Stimulated activated CD8-positive, alpha-beta memory T cell treated with anti-CD3 and anti-CD28 coated beads, Interleukin-4, amount 100 ng/mL, for 48 hours (primary cell): ENCODE results near the gene MGRN1.

Experiments used
- DNase-seq: peaks from one replicate; pipeline ENCODE4 v3.0.0-alpha.2; 2020

Gene MGRN1

DNA sequence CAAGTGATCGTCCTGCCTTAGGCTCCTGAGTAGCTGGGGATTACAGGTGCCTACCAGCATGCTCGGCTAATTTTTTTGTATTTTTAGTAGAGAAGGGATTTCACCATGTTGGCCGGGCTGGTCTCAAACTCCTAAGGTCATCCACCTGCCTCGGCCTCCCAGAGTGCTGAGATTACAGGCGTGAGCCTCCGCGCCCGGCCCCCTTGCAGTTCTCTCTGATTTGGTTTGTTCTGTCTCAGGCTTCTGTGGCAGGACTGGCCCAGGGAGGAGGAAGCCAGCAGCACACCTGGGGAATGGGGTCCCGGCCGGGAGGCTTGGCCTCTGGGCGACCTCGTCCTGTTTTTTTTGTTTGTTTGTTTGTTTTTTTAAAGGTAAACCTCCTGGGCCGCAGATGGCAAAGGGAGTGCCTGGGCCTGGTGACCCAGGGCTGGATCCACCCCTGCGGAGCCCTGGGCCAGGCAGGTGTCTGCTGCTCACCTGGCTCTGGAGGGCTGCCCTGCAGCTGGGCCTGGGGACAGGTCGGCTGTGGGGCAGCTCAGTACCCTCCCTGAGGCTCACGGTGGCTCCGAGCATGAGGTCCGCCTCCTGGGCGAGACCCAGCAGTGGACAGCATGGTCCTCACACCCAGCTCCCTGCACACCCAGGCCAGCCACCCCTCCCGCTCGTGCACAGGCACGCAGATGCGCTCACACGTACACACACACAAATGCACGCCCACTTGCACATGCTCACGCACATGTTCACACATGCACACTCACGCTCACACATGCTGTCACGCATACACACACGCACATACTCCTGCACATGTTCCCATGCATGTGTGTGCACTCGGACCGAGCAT is 65.5 kb downstream of the MGRN1 start:
- DNase-seq, result no peak

DNA sequence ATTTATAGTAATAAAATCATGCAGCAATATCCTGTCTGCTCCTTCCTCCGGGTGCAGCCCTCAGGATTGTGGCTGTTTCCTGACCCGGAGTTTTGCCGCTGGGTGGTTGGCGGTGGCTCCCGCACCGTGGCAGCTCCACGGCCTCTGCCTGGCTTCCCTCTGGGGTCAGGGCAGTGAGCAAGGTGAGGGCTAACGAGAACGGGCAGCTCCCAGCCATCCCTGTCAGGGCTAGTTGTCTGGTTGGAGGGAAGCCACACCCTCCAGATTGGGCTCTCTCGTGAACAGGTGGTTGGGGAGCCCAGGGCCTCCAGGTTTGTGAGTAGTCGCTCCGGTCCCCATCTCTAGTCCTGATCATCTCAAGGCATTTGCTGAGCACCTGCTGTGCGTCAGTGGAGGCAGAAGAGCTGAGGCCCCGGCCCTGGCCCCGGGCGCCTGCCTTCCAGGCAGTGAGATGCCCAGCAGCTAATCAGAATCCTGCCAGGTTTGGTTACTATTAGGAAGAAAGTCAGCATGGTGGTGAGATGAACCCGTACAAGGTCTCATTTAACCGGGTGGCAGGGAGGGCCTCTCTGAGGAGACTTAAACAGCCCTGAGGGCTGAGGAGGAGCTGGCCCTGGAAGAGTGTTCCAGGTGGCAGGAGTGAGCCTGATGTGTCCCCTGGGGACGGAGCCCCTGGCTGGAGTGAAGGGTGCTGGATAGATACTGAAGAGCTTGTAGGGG is 66.5 kb downstream of the MGRN1 start:
- no peak for DNase-seq

DNA sequence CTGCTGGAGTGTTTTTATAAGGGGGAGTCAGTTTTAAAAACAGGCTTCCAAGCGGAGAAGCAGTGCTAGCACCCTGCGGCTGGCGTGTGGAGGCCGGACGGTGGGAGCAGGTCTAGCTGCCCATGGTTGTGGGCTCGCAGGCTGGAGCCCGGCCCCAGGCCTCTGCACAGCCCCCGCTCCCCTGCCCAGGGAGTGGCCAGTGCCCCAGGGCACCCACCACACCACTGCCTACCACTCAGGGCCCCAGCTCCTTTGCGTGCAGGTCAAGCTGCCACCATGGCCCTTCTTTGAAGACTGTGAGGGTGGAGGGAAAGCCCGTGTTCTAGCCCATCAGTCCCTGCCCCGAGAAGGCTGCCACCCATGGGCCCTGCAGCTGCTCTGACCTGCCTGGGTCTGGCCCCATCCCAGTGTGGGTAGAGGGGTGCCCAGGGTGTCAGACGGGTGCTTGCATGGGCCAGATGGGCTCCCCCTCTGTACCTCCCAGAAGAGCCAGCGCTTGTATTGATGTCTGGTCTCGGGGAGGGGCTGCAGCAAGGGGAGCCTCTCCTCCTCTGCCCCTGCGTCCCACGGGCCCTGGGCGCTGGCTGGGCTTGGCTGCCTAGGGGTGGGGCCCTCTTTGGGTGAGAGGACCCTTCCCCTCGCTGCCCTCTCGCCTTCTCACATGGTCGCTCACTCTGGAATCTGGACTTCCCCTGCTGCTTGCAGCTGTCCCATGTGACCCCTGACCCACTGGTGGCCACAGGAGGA is 67.2 kb downstream of the MGRN1 start:
- DNase-seq, result no peak

DNA sequence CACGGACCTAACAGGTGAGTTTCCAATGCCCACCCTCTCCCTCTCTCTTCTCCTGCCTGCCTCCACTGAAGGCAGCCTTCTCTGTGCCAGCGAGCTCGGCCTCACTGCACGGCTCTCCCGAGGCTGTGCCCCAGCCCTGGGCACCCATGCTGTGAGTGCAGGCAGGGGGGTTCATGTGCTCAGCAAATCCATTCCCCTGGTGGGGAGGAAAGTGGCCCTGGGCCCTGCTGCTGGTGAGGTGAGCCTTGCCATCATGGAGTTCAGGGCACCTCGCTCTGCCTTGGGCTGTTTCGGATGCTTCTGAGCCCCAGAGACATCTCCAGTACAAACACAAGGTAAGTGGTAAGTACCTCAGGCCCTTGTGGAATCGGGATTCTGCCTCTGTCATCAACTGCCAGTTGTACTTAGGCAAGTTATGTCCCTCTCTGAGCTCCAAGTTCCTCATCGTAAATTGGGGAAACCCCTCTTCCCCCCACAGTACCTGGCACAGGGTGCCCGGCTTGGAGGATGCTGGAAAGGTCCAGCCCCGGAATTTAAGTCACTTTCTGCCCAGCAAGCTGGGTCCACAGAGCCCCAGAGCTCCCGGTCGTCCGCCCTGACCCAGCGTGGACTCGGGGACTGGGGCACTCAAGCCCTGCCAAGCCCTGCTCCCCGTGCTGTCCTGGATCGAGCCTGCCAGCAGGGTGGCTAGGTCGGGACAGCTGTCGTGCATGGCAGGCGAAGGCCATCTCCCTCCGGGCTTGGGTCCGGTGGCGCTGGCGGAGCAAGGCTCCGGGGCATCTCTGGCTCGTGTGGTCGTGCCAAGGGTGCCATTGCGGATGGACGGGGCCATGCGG is 68.1 kb downstream of the MGRN1 start:
- no peak for DNase-seq

DNA sequence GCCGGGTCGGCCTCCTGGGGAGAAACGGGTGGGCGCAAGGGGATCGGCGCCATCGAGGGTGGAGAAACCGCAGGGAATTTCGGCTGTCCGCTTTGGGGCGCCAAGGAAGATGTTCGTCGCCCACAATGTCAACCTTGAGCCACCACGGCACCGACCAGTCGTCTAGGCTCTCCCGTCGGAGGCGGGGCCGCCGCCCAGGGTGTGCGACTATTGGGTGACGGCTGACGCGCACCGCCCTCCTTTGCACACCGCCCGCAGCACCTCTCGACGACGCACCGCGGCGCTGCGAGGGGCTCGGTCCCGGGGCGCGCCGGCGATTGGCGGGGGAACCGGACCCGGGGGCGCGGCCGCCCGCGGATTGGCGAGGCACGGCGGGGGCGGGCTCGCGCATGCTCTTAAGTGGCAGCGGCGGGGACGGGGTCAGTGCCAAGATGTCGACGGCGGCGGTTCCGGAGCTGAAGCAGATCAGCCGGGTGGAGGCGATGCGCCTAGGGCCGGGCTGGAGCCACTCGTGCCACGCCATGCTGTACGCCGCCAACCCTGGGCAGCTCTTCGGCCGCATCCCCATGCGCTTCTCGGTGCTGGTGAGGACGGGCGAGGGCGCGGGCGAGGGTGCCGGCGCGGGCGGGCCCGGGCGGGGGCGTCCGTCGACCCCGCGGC is 68.8 kb downstream of the MGRN1 start, which contains the start of gene NUDT16L1:
Gene NUDT16L1, plus strand, starts transcription at position 267 of the 660 bp plus-strand sequence. Its CDS starts 165 bp downstream, at position 432.
- peak; percentile 97 for DNase-seq

DNA sequence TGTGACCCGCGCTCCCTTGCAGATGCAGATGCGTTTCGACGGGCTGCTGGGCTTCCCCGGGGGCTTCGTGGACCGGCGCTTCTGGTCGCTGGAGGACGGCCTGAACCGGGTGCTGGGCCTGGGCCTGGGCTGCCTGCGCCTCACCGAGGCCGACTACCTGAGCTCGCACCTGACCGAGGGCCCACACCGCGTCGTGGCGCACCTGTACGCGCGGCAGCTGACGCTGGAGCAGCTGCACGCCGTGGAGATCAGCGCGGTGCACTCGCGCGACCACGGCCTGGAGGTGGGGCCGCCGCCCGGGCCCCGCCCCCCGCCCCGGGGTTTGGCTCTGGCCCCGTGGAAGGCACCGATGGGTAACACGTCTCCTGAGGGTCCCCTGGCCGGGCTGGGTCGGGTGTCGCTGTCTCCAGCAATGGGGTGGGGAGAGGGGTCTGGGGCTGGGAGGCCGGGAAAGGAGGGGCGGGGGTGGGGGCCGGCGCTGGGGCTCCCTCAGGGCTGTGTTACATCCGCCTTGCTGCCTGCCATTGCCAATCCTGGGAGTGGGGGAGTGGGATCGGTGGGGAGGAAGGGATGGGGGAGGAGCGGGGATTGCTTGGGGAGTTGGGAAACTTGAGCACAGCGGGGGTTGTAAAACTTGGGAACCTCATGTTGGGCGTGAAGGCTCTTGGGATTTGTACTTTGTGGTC is 69.5 kb downstream of the MGRN1 start:
- peak; percentile 59 for DNase-seq

DNA sequence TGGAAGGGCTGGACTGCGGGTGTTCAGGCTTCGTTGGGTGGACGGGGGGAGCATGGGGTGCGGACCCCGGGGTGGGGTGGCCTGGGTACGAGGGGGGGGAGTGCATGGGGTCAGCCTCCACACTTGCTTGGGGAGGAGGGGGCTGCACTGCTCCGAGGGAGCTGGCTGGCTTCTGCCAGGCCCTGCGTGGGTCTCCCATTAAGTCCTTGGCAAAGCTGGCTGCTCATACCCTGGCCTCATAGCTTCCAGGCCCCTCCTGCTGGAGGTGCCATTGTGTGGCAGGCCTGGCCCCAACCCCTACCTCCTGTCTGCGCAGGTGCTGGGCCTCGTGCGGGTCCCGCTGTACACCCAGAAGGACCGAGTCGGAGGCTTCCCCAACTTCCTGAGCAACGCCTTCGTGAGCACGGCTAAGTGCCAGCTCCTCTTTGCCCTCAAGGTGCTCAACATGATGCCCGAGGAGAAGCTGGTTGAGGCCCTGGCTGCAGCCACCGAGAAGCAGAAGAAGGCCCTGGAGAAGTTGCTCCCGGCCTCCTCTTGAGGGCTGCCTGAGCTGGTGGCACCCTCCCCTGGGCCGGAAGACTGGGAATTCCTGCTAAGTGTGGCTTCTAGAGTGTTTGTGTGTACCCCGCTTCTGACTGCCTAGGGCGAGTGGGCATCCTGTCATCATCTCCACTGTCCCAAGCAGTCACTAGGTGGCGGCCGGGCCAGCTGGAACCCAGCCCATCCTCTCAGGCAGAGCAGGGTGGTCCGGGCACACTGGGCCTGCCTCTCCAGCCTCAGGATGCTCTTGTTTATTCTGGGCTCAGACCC is 70.2 kb downstream of the MGRN1 start:
- DNase-seq, result no peak

DNA sequence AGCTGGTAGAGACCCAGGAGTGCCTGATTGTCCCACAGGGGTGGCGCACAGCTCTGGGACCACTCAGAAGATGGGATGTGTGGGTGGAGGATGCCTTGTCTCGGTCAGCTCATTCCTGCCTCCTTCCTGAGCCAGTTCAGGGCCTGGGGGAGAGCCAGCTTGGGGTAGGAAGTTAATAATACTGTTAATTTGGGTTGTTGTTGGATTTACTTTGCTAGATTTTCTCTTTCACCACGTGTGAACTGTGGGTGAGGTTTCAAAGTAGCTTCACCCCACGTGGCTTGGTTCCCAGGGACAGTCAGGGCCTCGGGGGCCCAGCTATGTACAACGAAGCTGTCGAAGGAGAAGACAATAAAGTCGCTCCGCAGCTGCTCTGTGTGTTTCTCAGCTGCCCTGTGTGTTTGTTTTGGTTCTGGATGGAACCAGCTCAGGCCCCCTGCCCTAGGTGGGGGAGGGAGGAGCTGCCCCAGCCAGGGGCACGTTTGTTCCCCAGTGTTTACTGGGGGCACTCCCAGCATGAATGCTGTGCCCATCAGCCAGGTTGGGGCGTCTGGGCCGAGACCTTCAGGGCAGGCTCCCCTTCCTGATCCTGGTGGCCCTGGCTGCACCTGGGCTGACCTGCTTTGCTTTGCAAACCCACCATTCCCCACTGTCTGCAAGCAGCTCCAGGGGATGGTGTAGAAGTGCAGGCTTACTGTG is 71.0 kb downstream of the MGRN1 start:
- DNase-seq, result no peak

DNA sequence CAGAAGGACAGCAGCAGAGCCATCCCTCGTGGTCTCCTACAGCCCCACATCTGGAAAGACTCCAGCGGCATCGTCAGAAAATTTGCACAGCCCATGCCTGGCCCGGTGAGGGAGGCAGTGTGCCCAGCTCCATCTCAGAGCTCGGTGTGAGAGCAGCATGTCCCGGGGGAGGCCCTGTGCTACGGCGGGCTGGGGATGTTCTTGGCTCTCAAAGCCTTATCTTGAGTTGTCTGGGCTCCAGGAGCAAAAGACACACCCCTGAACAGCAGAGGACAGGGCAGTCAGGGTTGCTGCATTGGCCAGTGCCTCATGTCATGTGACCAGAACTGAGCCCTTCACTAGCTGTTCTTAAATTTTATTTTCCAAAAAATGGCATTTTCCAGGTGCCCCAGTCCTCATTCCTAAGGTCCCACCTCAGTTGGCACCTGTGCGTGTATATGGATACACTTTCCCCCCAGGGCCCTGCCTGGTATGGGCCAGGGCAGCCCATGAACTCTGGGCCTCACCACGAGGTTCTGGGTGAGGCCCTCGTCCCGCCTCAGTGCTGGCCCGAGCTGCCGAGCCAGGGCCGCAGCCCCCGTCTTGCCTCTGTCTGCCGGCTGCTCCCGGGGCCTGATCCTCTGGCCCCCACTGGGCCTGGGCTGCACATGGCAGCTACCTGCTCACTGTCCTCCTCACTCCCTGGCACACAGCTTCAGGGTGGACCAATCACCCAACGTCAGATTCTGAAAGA is 71.7 kb downstream of the MGRN1 start:
- DNase-seq, result no peak

DNA sequence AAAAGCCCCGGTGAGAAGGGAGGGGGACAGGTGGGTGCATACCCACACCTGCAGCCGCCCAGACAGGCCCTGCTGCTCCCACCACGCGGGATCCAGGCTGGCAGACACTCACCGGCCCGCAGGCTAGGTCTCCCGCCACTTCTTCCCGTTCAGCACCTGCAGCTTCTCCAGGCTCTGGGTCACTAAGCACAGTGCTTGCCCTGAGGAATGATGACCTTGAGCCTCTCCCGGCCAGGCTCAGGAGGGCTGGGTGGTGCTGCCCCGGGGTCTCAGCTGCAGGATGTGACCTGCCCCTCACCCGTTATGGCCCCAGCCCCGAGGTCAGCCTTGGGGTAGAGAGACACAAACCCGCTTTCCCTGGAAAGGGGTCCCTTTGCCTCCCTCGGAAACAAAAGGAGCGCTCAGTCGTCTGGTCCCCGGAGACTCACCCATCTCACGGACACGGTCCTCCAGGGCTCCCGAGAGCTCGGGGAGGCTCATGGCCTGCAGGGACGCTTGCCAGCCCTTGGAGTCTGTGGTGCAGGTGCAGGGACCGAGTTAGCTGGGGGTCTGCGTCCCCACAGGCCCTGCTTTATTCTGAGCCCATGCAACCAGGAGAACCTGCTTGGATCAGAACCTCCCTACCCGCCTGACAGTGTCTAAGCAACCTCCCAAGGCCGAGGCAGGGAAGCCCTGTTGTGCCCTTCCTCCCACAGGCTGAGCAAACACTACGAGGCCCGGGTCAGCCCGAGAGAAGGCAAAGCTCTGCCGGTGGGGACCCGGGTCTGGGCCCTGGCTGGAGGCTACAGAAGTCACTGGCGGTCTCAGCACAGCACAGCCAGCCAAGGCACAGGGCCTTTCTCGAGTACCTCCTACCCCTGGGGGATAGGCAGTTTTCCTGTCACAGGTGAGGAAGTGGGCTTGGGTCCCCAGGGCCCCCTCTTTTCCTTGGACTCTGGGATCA is 72.5 kb downstream of the MGRN1 start:
- DNase-seq, result no peak

DNA sequence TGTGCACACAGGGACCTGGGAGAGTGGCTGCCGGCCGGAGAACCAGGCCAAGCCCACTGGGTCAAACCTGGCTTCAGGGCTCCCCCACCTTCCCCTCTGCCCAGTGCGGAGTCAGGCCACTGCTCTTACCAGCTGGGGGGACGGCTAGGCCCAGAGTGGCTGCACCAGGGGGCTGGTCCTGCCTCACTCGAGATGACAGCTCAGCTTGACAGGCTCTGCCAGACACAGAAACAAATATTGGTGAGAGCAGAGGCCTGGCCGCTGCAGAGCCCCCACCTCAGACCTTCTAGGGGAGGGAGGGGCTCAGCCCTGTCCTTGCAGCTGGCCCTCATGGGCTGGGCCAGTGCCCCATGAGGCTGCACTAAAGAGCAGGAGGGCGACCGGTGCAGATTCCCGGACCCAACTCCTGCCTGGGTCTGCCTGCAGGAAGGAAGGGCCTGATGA is 73.2 kb downstream of the MGRN1 start:
- DNase-seq, result no peak

DNA sequence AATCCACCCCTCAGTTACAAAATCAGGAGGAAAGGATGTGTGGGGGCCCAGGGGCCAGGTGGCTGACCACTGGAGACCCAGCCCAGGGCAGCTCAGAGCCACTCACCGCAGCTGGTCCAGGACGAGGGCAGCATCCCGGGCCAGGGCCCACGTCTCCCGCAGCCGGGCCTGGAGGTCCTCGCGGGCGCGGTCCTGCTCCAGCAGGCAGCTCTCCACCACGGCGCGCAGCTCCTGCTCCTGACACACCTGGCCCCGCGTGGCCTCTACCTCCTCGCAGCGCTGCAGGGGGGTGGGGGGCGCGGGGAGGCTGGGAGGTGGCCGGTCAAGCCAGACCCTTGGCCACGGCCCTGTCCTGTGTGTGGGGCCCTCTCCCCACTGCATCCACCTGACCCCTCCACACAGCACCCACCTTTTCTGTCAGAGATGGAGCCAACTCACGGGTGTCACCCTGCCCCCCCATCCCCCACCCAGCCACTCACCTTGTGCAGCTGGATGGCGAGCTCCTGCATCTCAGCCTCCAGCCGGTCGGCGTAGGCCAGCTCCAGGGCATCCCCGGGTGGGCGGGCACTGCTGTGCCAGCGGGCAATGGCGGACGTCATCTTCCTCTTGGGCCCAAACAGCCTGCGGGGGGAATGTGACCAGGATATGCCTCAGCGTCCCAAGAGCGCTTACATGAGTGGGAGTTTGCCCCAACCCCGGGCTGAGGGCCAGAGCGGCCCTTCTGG is 73.9 kb downstream of the MGRN1 start:
- no peak for DNase-seq

DNA sequence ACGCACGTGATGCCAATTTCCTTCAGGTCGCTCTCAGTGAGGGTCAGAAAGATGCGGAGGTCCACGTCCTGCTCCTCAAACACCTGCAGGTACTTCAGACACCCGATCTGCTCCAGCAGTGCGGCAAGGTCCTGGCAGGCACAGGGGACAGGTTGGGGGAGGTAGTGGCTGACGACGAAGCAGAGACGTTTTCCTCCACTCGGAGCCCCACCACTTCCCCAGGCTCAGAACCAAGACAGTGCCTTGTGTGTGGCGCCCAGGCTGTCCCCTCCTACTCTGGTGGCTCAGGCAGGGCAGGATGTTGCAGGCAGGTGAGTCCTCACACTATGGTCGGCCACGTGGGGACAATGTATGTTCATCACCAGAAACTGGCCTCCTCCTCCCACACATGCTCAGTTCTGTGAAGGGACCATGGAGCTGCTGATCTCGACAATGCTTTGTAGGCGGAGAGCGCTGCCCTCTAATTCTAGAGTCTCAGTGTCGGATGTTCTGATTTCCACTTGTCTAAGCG is 74.5 kb downstream of the MGRN1 start:
- no peak for DNase-seq

DNA sequence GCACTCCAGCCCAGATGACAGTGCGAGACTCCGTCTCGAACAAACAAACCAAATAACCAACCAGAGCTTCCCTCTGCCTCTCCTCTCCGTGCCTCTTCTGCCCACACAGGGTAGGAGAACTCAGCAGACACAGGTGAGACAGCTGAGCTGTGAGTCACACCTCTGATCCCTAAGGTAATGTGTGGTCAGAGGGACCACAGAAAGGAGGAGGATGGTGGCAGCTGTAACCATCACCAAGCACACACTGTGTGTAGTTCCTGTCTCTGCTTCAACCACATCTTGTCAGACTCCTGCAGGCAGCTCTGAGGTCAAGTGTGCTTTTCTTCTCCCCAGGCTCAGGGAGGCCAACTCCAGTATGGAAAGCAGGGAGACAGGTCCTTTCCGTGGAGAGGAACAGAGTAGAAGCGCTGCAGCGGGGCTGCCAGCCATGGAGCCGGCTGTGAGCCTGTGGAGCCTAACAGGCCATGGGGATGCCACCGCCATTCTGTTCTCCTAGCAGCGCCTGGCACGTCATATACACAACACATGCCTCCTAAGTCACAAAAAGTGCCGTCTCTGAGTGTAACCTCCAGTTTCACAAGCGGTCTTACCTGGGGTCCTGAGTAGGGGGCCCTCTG is 75.9 kb downstream of the MGRN1 start:
- DNase-seq, result peak; percentile 51

DNA sequence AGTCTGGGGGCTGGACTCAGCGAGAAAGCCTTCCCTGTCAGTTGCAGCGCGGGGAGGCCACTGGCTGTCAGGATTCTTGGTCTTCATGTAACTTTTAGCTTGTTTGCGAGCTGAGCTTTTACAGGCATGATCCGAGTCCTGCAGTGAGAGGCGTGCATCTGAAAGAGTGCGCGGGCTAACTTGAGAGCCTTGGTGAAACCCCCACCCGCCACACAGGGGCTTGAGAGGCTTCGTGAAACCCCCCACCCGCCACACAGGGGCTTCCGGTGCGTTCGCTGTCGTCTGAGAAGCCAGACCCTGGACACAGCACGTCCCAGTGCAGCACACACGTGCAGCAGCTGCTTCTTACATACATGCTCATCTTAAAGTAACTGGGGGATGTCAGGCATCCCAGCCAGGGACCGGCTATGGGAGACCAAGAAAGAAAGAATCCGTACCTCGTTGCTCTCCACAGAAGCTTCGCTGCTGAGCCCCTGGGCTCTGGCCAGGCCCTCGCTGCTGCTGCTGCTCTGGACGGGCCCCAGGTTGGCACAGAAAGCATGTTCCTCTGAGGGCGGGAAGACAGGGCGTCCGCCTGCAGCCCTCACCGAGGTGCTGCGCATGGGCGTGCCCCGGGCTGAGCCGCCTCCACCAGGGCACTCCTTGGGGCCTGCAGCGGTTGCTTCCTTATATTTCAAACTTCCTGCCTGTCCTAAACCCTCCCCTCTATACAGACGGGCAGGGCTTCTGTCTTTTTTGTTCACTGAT is 76.5 kb downstream of the MGRN1 start:
- no peak for DNase-seq
